HG02642 (cell line): ENCODE data around the gene FSHR.

Experiments
- ATAC-seq: cut with Tn5 transposase; IDR thresholded peaks from one replicate; pipeline ENCODE4 v1.9.1; 2021; ENCODE audit warnings: mild to moderate bottlenecking; ENCODE audit not compliant: unreplicated experiment, poor library complexity

FSHR gene

GRCh38 chr2:49035481-49035880, 118.8 kb downstream of the FSHR start:
- ATAC-seq = no peak

GRCh38 chr2:49033394-49034185, 120.7 kb downstream of the FSHR start:
- ATAC-seq = no peak

GRCh38 chr2:49032936-49033335, 121.4 kb downstream of the FSHR start:
- ATAC-seq = no peak

- ATAC-seq = no peak
Measured at GRCh38 chr2:49032126-49032525, 122.2 kb downstream of the FSHR start.

- no peak for ATAC-seq
Measured at GRCh38 chr2:49029406-49029805, 124.9 kb downstream of the FSHR start.

- peak; percentile 100 for ATAC-seq
Measured at GRCh38 chr2:49028101-49028500, 126.2 kb downstream of the FSHR start.

GRCh38 chr2:49026706-49027105, 127.6 kb downstream of the FSHR start:
- no peak for ATAC-seq

GRCh38 chr2:49021271-49021670, 133.0 kb downstream of the FSHR start:
- no peak for ATAC-seq

- ATAC-seq = no peak
Measured at GRCh38 chr2:49005261-49005660, 149.1 kb downstream of the FSHR start.

GRCh38 chr2:49004036-49004626, 150.2 kb downstream of the FSHR start:
- peak; percentile 81 for ATAC-seq

- no peak for ATAC-seq
Measured at GRCh38 chr2:49003201-49003600, 151.1 kb downstream of the FSHR start.

GRCh38 chr2:49002750-49003149, 151.6 kb downstream of the FSHR start:
- ATAC-seq = no peak

GRCh38 chr2:49000695-49001094, 153.6 kb downstream of the FSHR start:
- no peak for ATAC-seq

- no peak for ATAC-seq
Measured at GRCh38 chr2:48998449-48998848, 155.9 kb downstream of the FSHR start.

- peak; percentile 56 for ATAC-seq
Measured at GRCh38 chr2:48993576-48993975, 160.7 kb downstream of the FSHR start.

- ATAC-seq = peak; percentile 59
Measured at GRCh38 chr2:48991415-48992131, 162.7 kb downstream of the FSHR start.

- no peak for ATAC-seq
Measured at GRCh38 chr2:48984922-48985321, 169.4 kb downstream of the FSHR start.

GRCh38 chr2:48983551-48983950, 170.8 kb downstream of the FSHR start:
- no peak for ATAC-seq

- no peak for ATAC-seq
Measured at GRCh38 chr2:48982887-48983435, 171.4 kb downstream of the FSHR start.

- no peak for ATAC-seq
Measured at GRCh38 chr2:48980846-48981245, 173.5 kb downstream of the FSHR start.

- no peak for ATAC-seq
Measured at GRCh38 chr2:48979691-48980090, 174.6 kb downstream of the FSHR start.
